OCI-LY3 (cell line): ENCODE data around the gene CLDN3.
"Not testable (repeated sequence)": the region's sequence is repeated elsewhere in the genome, so short reads cannot be mapped to it uniquely, and the experiment has no call there.

Experiments
- CTCF ChIP-seq: fragments of 200-600, 300-600 bp; sonication (generic); IDR thresholded peaks from 2 replicates; pipeline ENCODE4 v1.5.1; 2014; ENCODE audit warnings: antibody characterized with exemption, low read length, low read depth
- EZH2phosphoT487 ChIP-seq: fragments of 200-600 bp; shearing (Covaris generic); IDR thresholded peaks from 2 replicates; pipeline ENCODE4 v1.6.1; 2018; ENCODE audit warnings: antibody characterized with exemption, mixed run types, low read depth

- not testable (repeated sequence) for TF ChIP-seq CTCF, EZH2phosphoT487
These were observed 17.6 kb upstream of the CLDN3 start for GRCh38 chr7:73787786-73788048.
